ENCODE measurements around the gene FAM227A.

The FAM227A gene

DNA sequence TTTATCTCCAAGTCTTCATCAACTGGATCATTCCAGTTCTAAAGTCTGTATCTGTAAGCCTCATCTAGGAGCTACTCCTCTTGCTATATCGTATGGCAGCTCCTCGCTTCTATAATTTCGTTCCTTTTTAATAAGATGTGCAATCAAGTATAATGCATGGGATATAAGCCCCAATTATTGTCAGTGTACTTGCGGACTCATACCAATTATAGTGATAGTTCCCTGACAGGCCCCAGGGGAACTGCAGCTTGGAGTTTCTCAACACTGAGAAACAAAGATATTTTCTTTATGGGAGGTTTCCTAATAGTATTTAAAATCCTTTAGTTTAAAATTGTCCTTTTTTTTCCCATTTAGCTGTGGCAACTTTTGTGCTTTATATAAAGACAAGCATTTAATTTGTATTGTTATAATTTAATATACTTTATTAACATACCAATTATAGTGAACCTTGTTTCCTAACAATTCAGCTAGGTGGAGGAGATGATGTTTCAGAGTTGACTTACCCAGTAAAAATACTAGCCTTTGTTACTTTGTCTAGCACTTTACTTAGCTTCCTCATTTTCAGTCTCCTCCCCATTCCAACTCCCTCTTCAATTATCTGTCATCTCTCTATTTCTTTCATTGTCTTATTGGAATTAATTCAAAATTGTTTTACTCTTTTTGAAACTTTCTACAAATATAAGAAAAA lies 124.8 kb downstream of the FAM227A start:
- DNase-seq (ENCODE audit: low spot score), result no peak
